GM19452 (cell line): ENCODE data around the gene APLP2.

Experiments
- ATAC-seq: cut with Tn5 transposase; IDR thresholded peaks from one replicate; pipeline ENCODE4 v1.9.1; 2021; ENCODE audit not compliant: unreplicated experiment

Gene APLP2

DNA sequence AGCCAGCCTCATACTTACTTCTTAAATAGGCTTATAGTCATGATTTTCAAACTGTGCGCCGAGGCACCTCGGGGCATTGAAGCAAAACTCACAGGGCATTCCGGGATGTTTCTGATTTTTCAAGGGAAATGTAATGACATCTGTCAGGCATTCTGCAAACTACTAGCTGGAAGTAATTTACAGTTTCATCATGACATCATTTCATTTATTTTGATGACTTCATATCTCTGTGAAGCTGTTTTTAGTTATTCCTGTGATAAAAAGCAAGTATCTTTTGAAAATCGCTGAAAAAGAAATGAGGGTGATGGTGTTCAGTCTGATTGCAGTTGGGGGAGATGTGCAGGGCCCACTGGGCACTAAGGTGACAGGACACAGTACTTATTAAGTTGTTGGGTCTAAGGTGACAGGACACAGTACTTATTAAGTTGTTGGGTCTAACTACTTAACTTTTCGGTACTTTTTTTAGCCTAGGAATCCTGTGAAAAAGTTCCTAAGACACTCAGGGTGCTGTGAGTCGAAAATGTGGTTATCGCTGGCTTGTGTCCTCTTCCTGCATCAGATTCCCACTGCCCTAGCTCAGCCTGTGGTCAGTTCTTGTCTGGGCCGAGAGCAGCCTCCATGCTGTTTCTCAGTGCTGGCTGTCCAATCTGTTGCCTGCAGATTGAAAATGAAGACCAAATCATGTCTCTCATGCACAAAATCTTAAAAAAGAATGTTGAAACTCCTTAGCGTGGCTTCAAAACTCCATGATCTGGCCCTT lies 42.6 kb downstream of the APLP2 start:
- no peak for ATAC-seq

DNA sequence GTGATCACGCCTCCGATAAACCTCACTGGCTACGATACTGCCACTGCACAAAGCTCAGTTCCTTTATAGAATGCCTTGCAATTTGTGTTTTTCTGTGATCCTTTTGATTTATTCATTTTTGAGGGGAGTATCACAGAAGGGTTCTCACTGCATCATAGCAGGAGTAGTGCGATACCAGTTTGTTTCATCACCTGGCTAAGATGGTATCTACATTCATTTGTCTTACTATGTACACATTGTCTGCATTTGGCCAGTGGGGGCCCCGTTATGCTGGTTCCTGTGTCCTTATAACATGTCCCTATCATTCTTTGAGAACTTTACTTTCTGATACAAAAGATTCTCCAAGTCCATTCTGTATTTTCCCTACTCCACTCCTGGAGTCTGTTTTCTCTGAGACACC lies 44.6 kb downstream of the APLP2 start:
- ATAC-seq: no peak

DNA sequence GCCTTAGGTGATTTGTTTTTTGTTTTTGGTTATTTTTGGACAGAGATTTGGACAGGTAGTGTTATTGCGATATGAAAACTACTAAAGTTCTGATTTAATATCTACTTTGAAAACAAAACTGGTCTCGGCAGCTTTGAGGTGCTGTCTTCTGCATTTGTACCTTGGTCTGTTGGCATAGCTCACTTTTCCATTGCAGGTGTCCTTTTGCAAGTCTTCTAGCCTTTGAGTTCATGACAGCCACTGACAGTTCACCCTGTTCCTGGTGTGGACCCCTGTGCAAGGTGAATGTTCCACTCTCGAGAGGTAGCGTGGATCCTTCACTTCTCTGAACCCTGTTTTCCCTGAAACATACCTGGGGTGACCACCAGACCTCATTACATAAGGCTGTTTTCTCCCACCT lies 45.0 kb downstream of the APLP2 start:
- no peak for ATAC-seq

DNA sequence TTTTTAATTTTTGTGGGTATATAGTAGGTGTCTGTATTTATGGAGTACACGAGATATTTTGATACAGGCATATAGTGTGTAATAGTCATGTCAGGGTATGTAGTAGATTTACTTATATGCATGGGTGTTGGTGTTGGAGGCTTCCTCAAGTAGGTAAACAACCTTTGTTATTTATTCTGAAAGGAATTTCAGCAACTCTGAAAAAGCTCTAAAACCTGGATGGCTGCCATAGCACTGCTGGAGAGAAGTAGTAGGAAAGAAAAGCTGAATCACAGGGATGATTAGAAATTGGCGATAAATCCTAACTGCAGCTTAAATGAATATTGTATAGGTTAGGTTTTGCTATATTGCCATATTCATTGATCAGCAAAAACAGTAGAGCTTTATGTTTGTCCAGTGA lies 45.5 kb downstream of the APLP2 start:
- no peak for ATAC-seq

DNA sequence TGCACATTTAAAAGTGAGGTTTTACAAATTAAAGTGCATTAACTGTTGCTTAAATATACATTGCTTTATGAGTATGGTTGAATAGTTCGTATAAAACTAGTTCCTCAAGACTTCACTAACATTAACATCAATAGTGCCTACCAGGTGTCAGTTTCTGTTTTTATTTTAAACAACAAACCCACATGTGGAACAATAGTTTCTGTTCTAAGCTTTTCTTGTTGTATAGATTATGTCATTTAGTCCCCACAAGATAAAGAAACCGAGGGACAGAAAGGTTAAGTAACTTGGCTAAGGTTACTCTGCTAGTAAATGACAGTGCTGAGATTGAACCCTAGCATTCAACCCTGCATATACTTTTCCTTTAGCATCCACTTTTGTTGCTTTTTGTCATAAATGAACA lies 48.5 kb downstream of the APLP2 start:
- peak; percentile 74 for ATAC-seq

DNA sequence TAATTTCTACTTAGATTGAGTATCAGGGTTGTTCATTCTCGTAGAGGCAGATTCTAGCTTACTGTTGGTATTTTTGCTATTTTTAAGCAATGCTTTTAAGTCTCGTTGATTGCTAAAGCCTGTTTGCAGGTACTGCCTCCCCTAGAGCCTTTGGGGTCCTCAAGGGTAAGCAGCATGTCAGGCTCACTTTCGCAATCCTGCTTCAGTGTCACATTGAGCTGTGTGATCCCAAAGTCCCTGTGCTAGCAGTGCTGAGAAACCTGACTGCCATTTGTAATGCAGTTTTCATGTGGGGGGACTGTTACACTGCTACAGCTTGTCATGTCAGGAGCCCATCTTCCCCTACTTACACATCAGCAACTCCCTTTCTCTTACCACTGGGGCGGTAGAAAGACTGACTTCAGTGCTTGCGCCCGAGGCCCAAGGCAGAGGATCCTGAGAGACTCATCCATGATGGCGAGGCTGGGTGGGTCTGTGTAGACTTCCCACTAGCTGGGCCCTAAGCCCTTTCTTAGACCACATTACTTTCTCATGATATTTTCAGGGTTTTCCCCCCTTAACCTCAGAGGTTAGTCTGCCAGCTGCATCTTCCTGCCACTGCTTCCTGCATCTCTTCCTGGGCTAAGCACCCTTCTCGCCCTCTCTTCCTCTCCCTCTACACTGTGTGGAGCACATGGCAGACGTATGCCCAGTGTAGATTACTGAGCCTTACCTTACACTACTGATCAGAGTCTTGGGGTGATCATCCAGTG lies 49.1 kb downstream of the APLP2 start:
- ATAC-seq: peak; percentile 44

DNA sequence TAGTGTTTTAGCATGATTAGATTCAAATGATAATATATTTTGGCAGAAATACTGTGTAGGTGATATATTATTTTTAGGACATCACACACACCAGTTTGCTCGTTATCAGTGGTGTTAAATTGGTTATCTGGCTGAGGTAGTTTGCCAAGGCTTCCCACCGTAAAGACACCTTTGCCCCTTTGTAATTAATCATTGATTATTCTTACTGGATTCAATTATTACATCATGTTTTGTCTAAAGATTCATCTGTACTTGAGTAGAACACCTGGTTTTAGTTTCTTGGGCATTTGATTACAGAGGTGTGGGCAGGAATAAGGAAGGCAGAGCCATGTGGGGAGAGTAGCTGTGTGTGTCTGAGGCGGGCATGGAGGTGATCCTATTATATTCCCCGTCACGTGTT lies 50.4 kb downstream of the APLP2 start:
- ATAC-seq: no peak

DNA sequence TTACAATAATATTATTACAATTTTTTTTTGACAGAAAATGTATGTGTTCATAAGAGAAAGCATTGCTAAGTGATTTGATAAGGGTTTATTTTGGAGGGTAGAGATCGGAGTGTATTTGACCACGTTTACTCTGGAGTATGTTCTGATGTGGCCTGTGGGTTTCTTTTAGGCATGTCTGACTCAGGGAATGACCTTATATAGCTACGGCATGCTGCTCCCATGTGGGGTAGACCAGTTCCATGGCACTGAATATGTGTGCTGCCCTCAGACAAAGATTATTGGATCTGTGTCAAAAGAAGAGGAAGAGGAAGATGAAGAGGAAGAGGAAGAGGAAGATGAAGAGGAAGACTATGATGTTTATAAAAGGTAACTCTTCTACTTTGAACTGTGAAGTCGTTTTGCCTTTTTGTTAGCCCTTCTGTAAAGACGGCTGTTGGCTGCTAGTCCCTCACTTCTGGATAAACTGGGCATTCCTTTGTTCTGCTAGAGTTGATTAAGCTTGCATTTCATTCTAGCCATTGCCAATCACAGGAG lies 51.8 kb downstream of the APLP2 start:
- ATAC-seq: no peak

DNA sequence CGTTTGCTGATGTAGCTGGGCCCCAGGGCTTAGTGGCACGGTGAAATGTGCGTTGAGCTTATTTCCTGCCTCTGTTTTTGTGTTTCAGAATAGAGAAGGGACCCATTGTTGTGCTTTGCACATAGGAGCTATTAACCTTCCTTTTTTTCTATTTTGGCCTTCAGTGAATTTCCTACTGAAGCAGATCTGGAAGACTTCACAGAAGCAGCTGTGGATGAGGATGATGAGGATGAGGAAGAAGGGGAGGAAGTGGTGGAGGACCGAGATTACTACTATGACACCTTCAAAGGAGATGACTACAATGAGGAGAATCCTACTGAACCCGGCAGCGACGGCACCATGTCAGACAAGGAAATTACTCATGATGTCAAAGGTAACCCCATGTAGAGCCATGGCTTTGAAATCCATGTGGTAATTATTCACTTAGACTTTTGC lies 52.5 kb downstream of the APLP2 start:
- ATAC-seq: no peak

DNA sequence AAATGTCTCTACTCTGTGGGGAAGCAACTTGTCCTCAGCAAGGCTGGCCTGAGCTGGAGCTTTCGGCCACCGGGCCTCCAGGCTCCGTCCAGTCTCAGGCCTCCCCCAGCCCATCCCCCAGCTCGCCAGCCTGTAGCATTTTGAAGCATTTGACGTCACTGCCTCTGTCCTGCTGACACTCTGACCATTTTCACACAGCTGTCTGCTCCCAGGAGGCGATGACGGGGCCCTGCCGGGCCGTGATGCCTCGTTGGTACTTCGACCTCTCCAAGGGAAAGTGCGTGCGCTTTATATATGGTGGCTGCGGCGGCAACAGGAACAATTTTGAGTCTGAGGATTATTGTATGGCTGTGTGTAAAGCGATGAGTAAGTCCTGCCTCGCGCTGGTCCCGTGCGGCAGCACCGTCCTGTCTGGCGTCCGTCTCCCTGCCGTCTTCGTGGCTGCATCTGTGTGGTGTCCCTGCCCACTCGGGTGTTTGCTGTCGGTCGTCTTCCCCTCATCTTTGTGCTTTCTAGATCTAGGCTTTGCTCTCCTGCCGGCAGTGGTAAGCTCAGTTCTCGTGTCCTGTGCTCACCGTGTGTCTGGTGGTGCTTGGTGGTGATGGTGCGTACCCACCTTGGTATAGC lies 53.8 kb downstream of the APLP2 start:
- ATAC-seq: no peak

DNA sequence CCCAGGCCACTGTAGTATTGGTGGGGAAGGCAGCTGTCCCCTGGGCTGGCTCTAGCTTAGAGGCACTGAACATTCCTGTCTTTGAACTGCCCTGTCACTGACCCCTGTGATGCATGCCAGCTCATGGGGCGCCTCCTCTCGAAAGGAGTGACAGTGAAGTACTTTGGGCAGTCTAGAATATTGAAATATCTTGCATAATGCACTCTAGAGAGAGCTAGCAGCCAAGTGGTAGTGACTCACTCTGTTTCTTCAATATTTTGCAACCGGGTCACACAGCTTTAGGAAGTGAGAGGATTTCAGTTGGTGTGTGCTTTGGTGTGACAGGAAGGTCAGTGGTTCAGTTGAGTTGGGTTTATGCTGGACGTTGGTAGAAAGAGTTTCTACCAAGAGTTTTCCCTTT lies 54.4 kb downstream of the APLP2 start:
- ATAC-seq: no peak

DNA sequence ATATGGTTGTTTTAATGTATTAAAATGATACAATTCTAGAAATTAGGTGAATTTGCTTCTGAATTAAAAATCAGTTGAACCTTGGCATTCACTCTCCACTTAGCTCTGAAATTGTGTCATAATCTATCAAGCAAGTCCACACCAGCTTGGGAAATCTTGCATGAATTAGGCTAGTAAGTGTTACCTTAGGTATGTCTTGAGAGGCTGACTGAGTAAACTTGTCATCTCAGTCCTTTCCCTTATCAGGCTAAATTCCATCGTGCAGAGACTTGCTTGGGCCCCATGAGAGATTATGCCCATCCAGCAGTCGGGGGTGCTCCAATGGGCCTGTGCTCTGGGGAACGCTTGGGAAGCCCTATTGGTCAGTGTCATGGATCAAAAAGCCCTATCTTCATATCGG lies 55.9 kb downstream of the APLP2 start:
- ATAC-seq: no peak

DNA sequence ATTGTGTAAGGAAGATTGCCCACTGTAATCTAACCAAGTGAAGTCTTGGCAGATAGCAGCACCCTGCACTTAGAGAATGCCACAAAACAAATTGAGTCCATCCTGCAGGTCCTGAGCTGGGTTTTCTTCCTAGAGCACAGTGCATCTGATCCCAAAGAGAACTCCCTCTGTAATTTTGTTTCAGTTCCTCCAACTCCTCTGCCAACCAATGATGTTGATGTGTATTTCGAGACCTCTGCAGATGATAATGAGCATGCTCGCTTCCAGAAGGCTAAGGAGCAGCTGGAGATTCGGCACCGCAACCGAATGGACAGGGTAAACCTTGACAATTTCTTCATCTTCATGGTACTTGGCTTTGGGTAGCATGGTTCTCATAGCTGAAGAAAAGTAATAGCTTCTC lies 56.8 kb downstream of the APLP2 start:
- no peak for ATAC-seq

DNA sequence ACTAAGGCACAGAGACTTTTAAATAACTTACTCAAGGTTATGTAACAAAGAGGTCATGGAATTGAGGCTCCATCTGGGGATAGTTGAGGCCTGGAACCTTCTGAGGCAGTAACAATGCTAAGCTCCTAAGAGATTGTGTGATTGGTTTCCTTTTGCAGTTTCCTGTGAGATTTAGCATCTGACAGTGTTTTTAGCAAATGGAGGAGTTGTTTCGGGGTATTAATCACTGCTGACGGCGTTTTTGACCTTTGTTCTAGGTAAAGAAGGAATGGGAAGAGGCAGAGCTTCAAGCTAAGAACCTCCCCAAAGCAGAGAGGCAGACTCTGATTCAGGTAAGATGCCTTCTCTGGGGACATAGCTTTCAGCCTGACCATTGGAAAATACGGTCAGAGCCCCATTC lies 57.8 kb downstream of the APLP2 start:
- no peak for ATAC-seq

DNA sequence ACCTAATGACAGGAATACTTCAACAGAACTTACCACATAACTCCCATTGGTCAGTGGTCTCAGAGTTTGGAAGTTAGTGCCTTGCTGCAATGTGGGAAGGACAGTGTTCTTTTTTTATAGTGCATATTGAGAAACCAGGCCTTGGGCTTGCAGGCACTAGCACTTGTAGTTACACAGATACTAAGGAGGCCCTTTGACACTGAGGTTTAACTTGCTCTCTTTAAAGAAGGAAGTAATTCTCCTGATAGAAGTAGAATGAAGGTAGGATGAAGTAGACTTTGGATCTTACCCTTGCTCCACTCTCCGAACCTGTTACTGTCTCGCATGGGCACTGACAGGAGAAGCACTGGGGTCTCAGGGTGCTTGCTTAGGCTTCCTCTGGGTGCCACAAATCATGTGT lies 58.9 kb downstream of the APLP2 start:
- no peak for ATAC-seq

DNA sequence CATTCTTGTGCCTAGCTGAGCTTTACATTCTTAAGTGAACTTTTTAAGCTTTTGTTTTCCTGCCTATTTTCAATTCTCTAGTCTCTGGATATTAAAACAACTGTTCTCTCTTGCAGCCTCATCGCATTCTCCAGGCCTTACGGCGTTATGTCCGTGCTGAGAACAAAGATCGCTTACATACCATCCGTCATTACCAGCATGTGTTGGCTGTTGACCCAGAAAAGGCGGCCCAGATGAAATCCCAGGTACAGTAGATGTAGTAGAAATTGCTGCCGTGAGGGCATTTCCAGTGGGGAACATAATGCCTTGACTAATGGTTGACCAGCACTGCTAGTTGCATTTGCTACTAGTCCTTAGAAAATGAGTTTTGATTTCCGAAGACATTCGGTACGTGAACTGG lies 60.2 kb downstream of the APLP2 start:
- ATAC-seq: no peak

DNA sequence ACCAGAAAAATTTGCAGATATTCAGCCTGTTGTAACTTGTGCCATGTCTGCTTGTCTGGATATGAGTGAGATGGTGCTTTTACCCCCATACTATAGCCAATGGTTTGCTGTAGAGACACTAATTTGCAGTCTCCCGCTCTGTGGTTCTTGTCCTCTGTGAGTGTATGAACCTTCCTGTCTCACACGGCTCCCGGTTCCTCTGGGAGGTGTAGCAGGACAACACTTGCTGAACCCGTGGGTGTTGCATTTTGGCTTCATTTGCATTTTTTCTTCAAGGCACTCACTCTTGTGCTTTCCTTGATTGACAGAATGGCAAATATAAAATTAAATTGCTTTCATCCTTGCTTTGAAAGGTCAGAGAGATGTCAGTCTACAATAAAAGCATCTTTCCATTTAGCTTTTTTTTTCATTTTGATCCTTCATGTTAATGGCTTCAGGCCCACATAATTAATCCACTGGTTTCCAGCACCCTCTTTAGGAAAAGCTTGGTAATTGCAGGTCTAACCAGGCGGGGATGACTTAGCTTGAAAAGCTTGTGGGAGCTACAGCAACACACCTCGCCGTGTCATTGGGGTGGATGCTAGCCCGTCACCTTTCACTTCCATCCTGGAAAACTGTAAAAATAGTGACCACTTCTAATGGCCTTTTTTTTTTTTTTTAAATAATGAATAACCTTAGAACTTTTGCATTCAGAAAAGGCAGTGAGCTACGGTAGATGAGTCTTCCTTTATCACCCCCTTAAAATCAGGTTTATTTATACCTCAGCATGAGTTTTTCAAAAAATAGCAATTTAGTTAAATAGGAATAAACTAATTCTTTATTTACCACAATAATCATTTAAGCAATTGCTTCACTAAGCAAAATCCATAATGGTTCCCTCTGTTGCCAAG lies 62.5 kb downstream of the APLP2 start:
- ATAC-seq: no peak

DNA sequence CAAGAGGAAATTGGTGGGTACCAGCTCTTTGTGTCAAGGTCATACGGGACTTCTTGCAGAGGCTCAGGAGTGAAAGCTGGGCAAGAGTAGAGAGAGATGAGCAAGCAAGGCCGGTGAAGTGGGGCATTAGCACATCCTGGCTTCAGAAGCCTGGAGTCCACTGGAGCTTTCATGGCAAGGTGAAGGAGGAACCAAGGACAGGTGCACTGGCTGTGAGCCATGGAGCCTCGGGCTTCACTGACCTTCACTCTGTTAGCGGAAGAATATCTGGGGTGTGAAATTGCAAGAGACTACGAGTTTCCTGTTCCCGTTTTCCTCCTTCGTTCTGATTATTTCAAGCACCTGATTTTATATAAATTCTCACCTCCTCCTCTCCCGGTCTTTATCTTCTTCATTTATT lies 64.0 kb downstream of the APLP2 start:
- no peak for ATAC-seq

DNA sequence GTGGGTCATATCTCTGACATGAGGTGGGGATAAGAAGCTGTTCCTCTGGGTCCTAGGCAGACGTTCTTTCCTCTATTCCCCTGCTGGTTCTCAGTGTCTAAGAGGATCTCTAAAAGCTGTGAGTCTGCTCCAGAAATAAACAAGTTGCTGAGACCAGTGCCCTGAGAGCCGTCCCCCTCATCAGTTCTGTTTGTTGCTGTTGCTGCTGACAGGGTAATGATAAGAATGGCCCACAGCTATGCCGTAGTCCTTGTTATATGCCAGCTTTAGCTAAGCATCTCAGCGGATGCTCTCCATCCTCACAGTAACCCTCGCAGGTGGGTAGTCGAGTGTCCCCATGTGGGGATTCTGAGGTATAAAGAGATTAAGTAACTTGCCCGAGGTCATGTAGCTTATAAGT lies 66.4 kb downstream of the APLP2 start:
- no peak for ATAC-seq

DNA sequence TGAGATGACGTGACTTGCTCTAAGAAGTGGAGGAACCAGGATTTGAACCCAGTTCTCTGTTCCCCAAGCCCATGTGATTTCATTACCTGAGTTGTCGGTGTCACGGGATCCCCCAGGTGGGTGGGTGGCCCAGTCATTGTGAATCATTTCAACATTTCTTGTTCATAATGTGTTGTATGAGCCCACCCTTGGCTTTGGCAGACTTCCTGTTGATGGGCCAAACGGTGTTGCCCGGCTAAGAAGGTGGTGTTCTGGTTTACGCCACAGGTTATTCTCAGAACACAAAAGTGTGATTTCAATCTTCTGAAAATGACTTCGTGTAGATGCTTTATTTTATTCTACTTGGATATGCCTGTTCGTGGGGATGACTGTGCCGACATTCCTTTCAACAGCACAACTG lies 68.3 kb downstream of the APLP2 start:
- ATAC-seq: no peak

DNA sequence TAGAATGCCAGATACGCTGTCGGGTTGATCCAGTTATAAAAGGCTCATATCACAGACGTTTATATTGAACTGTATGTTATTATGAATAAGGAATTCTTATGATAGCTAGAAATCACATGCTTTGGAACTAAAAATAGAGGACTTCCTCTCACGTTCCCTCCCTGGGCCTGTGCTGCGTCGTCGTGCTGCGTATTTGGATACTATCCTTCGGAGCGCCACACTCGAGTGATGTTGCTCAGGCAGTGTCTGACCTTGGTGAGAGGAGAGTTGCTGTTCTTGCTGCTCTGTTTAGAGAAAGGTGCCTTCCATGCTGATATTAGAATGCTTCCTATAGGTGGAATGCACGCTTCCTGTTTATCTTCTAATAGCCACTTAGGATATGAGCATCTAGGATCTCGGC lies 69.7 kb downstream of the APLP2 start:
- ATAC-seq: no peak
